Ovary (tissue), 3 donors: ENCODE measurements around the gene PINLYP.

Experiments used
- EP300 ChIP-seq: sonication (generic); formaldehyde crosslinking; IDR thresholded peaks from one replicate; pipeline ENCODE4 v1.6.1; 2017; ENCODE audit warnings: antibody characterized with exemption
- POLR2A ChIP-seq: fragments of 450-650 bp; IDR thresholded peaks from one replicate; pipeline ENCODE4 v1.6.1; 2017; ENCODE audit warnings: antibody characterized with exemption, mild to moderate bottlenecking, moderate library complexity
- TF ChIP-seq, protein P1 (sequence below), 3 donors: fragments of 450-650 bp in 2 of 3; fragments of 200-600 bp in 1 of 3; IDR thresholded peaks; one replicate each; pipeline versions ENCODE4 v1.5.1 to v1.8.0; 2016 to 2022; ENCODE audit warnings: antibody characterized with exemption in 3 of 3, mild to moderate bottlenecking in 1 of 3
- donor health status: DM: no; HTN: no; CAD: no.

DNA sequence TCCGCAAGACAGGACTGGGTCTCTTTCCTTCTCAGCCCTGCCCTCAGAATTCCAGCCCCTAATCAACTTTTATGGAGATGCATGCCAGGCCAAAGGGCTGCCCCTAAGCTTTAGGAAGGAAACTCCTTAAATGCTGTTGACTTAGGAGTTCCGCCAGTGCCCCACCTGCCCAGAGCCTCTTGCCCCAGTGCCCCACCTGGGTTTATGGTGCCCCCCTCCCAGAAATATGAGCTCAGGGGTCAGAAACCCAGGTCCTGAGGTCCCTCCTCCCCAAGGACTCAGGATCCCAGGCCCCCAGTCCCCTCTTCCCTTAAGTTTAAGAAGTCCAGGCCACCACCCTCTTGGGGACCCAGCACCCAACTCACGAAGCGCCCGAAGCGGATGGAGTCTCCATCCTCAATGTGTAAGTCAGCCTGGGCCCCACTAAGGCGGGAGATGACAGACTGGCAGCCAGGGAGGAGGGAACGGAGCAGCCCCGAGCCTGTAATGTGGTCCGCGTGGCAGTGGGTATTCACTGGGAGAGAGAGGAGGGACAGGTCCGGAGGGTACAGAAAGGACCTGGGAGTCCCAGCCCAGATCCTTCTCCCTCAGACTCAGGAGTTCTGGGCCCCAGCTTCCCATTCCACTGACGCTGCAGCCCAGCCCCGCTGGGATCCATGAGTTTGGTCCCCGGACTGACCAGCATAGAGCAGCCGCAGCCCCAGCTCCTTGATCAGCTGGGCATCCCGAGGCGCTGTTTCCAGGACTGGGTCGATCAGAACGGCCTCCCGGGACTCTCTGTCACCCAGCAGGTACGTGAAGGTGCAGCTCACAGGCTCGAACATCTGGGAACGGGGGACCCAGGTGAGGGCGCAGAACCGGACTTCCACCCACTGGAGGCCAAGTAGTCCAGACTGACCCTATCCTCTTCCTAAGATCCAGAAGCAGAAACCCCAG is 49.5 kb upstream of the PINLYP start:
- TF ChIP-seq EP300 (no peak), POLR2A (no peak)
- TF ChIP-seq, protein P1, sequence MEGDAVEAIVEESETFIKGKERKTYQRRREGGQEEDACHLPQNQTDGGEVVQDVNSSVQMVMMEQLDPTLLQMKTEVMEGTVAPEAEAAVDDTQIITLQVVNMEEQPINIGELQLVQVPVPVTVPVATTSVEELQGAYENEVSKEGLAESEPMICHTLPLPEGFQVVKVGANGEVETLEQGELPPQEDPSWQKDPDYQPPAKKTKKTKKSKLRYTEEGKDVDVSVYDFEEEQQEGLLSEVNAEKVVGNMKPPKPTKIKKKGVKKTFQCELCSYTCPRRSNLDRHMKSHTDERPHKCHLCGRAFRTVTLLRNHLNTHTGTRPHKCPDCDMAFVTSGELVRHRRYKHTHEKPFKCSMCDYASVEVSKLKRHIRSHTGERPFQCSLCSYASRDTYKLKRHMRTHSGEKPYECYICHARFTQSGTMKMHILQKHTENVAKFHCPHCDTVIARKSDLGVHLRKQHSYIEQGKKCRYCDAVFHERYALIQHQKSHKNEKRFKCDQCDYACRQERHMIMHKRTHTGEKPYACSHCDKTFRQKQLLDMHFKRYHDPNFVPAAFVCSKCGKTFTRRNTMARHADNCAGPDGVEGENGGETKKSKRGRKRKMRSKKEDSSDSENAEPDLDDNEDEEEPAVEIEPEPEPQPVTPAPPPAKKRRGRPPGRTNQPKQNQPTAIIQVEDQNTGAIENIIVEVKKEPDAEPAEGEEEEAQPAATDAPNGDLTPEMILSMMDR (IDR thresholded peaks at IDR 0.05) = no peak
